Panc1 (cell line): ENCODE measurements around the gene RSU1.

Experiments used
- POLR2AphosphoS5 ChIP-seq: IDR thresholded peaks from 2 replicates; pipeline ENCODE4 v1.6.1; 2012; ENCODE audit warnings: mild to moderate bottlenecking, low read depth, low read length, moderate library complexity
- REST ChIP-seq, 2 experiments: IDR thresholded peaks; 2 replicates each; pipeline ENCODE4 v1.6.1; 2011 to 2012; ENCODE audit warnings: low read depth in 2 of 2, control low read depth in 1 of 2, low read length in 1 of 2, mild to moderate bottlenecking in 1 of 2, moderate library complexity in 1 of 2; ENCODE audit not compliant: insufficient read depth in 1 of 2
- TCF7L2 ChIP-seq: IDR thresholded peaks from 2 replicates; pipeline ENCODE4 v1.6.1; 2011; ENCODE audit warnings: mild to moderate bottlenecking, low read depth, low read length, inconsistent platforms
- TF ChIP-seq, protein P1 (sequence below): fragments of 450-650 bp; IDR thresholded peaks from 2 replicates; pipeline ENCODE4 v1.5.1; 2017; ENCODE audit warnings: mild to moderate bottlenecking

DNA sequence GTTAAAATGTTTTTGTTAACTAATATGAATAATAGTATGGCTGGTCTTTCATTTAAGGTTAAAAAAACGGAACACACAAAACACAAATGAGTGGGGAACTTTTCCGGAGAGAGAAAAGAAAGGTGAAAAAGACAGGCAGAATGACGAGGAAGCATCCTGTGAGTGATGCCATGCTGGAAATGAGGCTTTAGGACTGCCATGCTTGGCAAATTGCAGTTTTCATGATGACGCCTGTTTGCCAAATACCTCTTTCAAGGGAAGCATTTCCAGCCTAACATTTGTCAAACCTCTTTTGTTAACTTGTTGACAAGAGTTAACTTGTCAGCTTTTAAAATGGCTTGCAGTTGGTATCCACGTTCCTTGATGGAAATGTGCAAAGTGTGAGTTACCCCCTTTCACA lies 127.5 kb downstream of the RSU1 start:
- TF ChIP-seq, protein P1, sequence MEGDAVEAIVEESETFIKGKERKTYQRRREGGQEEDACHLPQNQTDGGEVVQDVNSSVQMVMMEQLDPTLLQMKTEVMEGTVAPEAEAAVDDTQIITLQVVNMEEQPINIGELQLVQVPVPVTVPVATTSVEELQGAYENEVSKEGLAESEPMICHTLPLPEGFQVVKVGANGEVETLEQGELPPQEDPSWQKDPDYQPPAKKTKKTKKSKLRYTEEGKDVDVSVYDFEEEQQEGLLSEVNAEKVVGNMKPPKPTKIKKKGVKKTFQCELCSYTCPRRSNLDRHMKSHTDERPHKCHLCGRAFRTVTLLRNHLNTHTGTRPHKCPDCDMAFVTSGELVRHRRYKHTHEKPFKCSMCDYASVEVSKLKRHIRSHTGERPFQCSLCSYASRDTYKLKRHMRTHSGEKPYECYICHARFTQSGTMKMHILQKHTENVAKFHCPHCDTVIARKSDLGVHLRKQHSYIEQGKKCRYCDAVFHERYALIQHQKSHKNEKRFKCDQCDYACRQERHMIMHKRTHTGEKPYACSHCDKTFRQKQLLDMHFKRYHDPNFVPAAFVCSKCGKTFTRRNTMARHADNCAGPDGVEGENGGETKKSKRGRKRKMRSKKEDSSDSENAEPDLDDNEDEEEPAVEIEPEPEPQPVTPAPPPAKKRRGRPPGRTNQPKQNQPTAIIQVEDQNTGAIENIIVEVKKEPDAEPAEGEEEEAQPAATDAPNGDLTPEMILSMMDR = no peak
- no peak for TF ChIP-seq REST (IDR thresholded peaks at IDR 0.05; ENCODE audit: insufficient read depth in 1 of 2, low read depth in 2 of 2, low read length in 1 of 2)
- no peak for TF ChIP-seq TCF7L2
- TF ChIP-seq POLR2AphosphoS5 = no peak
